ENCODE data around the gene PIPOX.

The PIPOX gene

GRCh38 chr17:29094101-29094708, 51.3 kb downstream of the PIPOX start:
- H3K4me3 ChIP-seq, result no peak overlapping the region
- H3K9ac ChIP-seq (ENCODE audit: insufficient read length), result no peak overlapping the region
- no peaks in the 10 kb centered on the region; the same call in 1 of the 2 replicates for H3K36me3 ChIP-seq (ENCODE audit: insufficient read depth, low read length)
- no peak overlapping the region for H3K27ac ChIP-seq
- no peak for DNase-seq (ENCODE audit: low read depth, low spot score)
- H3K9me3 ChIP-seq (ENCODE audit: low read depth, low read length), result no peaks in the 10 kb centered on the region
- no peak for TF ChIP-seq FOXP2 (optimal IDR thresholded peaks at IDR 0.05; ENCODE audit: control extremely low read depth, extremely low read length, insufficient read depth)
- no peak for TF ChIP-seq EZH2 (IDR thresholded peaks at IDR 0.05)
- no peak for TF ChIP-seq POLR2AphosphoS5 (IDR thresholded peaks at IDR 0.05; ENCODE audit: borderline replicate concordance, low read depth, low read length)

- Histone ChIP-seq H3K36me3 (ENCODE audit: insufficient read depth, low read length) (no peaks in the 10 kb centered on the region; the same call in 1 of the 2 replicates), H3K27ac (no peak overlapping the region), H3K9me3 (ENCODE audit: low read depth, low read length) (no peaks in the 10 kb centered on the region), H3K9ac (ENCODE audit: insufficient read length) (no peak overlapping the region), H3K4me3 (no peak overlapping the region)
- TF ChIP-seq FOXP2 (optimal IDR thresholded peaks at IDR 0.05; ENCODE audit: control extremely low read depth, extremely low read length, insufficient read depth), result no peak
- no peak for TF ChIP-seq EZH2 (IDR thresholded peaks at IDR 0.05)
- no peak for TF ChIP-seq POLR2AphosphoS5 (IDR thresholded peaks at IDR 0.05; ENCODE audit: borderline replicate concordance, low read depth, low read length)
- no peak for DNase-seq (ENCODE audit: low read depth, low spot score)
Observed at GRCh38 chr17:29095439-29095838, 52.5 kb downstream of the PIPOX start.

GRCh38 chr17:29096094-29096493, 53.2 kb downstream of the PIPOX start:
- TF ChIP-seq FOXP2 (optimal IDR thresholded peaks at IDR 0.05; ENCODE audit: control extremely low read depth, extremely low read length, insufficient read depth) (no peak), POLR2AphosphoS5 (IDR thresholded peaks at IDR 0.05; ENCODE audit: borderline replicate concordance, low read depth, low read length) (no peak), EZH2 (IDR thresholded peaks at IDR 0.05) (no peak)
- H3K36me3 ChIP-seq (ENCODE audit: insufficient read depth, low read length), result no peaks in the 10 kb centered on the region; the same call in 1 of the 2 replicates
- DNase-seq (ENCODE audit: low read depth, low spot score), result peak; percentile 48

GRCh38 chr17:29099527-29099926, 56.6 kb downstream of the PIPOX start:
- no peaks in the 10 kb centered on the region; the same call in 1 of the 2 replicates for H3K36me3 ChIP-seq (ENCODE audit: insufficient read depth, low read length)
- H3K9me3 ChIP-seq (ENCODE audit: low read depth, low read length), result no peaks in the 10 kb centered on the region
- H3K4me3 ChIP-seq, result no peak overlapping the region
- no peak overlapping the region for H3K9ac ChIP-seq (ENCODE audit: insufficient read length)
- H3K27ac ChIP-seq, result no peak overlapping the region
- TF ChIP-seq POLR2AphosphoS5 (IDR thresholded peaks at IDR 0.05; ENCODE audit: borderline replicate concordance, low read depth, low read length) (no peak), EZH2 (IDR thresholded peaks at IDR 0.05) (no peak), FOXP2 (optimal IDR thresholded peaks at IDR 0.05; ENCODE audit: control extremely low read depth, extremely low read length, insufficient read depth) (no peak)
- no peak for DNase-seq (ENCODE audit: low read depth, low spot score)

More at GRCh38 chr17:29096094-29096493, 53.2 kb downstream of the PIPOX start:
- H3K9me3 ChIP-seq (ENCODE audit: low read depth, low read length), result no peaks in the 10 kb centered on the region
- H3K9ac ChIP-seq (ENCODE audit: insufficient read length), result no peak overlapping the region
- no peak overlapping the region for H3K27ac ChIP-seq
- no peak overlapping the region for H3K4me3 ChIP-seq

GRCh38 chr17:29100296-29100695, 57.4 kb downstream of the PIPOX start:
- Histone ChIP-seq H3K36me3 (ENCODE audit: insufficient read depth, low read length) (no peaks in the 10 kb centered on the region; the same call in 1 of the 2 replicates), H3K4me3 (no peak overlapping the region), H3K9me3 (ENCODE audit: low read depth, low read length) (no peaks in the 10 kb centered on the region), H3K9ac (ENCODE audit: insufficient read length) (no peak overlapping the region), H3K27ac (no peak overlapping the region)
- DNase-seq (ENCODE audit: low read depth, low spot score), result no peak
- no peak for TF ChIP-seq FOXP2 (optimal IDR thresholded peaks at IDR 0.05; ENCODE audit: control extremely low read depth, extremely low read length, insufficient read depth)
- TF ChIP-seq POLR2AphosphoS5 (IDR thresholded peaks at IDR 0.05; ENCODE audit: borderline replicate concordance, low read depth, low read length), result no peak
- TF ChIP-seq EZH2 (IDR thresholded peaks at IDR 0.05), result no peak

GRCh38 chr17:29102046-29102445, 59.1 kb downstream of the PIPOX start:
- Histone ChIP-seq H3K9ac (ENCODE audit: insufficient read length) (no peak overlapping the region), H3K27ac (no peak overlapping the region), H3K9me3 (ENCODE audit: low read depth, low read length) (no peaks in the 10 kb centered on the region), H3K36me3 (ENCODE audit: insufficient read depth, low read length) (no peaks in the 10 kb centered on the region; the same call in 1 of the 2 replicates), H3K4me3 (no peak overlapping the region)
- DNase-seq (ENCODE audit: low read depth, low spot score), result no peak
- TF ChIP-seq EZH2 (IDR thresholded peaks at IDR 0.05) (no peak), POLR2AphosphoS5 (IDR thresholded peaks at IDR 0.05; ENCODE audit: borderline replicate concordance, low read depth, low read length) (no peak), FOXP2 (optimal IDR thresholded peaks at IDR 0.05; ENCODE audit: control extremely low read depth, extremely low read length, insufficient read depth) (no peak)

- Histone ChIP-seq H3K9me3 (ENCODE audit: low read depth, low read length) (no peaks in the 10 kb centered on the region), H3K9ac (ENCODE audit: insufficient read length) (no peak overlapping the region), H3K4me3 (no peak overlapping the region), H3K27ac (no peak overlapping the region), H3K36me3 (ENCODE audit: insufficient read depth, low read length) (no peaks in the 10 kb centered on the region; the same call in 1 of the 2 replicates)
- TF ChIP-seq FOXP2 (optimal IDR thresholded peaks at IDR 0.05; ENCODE audit: control extremely low read depth, extremely low read length, insufficient read depth) (no peak), POLR2AphosphoS5 (IDR thresholded peaks at IDR 0.05; ENCODE audit: borderline replicate concordance, low read depth, low read length) (no peak)
- no peak for DNase-seq (ENCODE audit: low read depth, low spot score)
Observed at GRCh38 chr17:29102741-29103181, 59.8 kb downstream of the PIPOX start.

- H3K36me3 ChIP-seq (ENCODE audit: insufficient read depth, low read length), result no peaks in the 10 kb centered on the region
- TF ChIP-seq EZH2 (IDR thresholded peaks at IDR 0.05) (no peak), POLR2AphosphoS5 (IDR thresholded peaks at IDR 0.05; ENCODE audit: borderline replicate concordance, low read depth, low read length) (no peak), FOXP2 (optimal IDR thresholded peaks at IDR 0.05; ENCODE audit: control extremely low read depth, extremely low read length, insufficient read depth) (no peak)
- H3K27ac ChIP-seq, result no peak overlapping the region
- H3K9ac ChIP-seq (ENCODE audit: insufficient read length), result no peak overlapping the region
- no peak for DNase-seq (ENCODE audit: low read depth, low spot score)
- H3K9me3 ChIP-seq (ENCODE audit: low read depth, low read length), result no peaks in the 10 kb centered on the region
- H3K4me3 ChIP-seq, result no peak overlapping the region
Observed at GRCh38 chr17:29103341-29103740, 60.4 kb downstream of the PIPOX start.

All from SK-N-MC (cell line).